Mucosa of rectum (tissue), 2 donors: ENCODE results near the gene NECAB3.

Experiments used
- H3K27ac ChIP-seq, 2 donors: one replicate each; pipeline ENCODE4 v1.7.0; 2013; ENCODE audit warnings: inconsistent platforms in 2 of 2, low read depth in 2 of 2, low read length in 2 of 2
- H3K27me3 ChIP-seq, 2 donors: one replicate each; pipeline ENCODE4 v1.7.0; 2013; ENCODE audit warnings: low read length in 2 of 2; ENCODE audit not compliant: control insufficient read depth in 2 of 2, insufficient read depth in 2 of 2
- H3K36me3 ChIP-seq, 2 donors: one replicate each; pipeline ENCODE4 v1.7.0; 2013; ENCODE audit warnings: low read length in 2 of 2; ENCODE audit not compliant: control insufficient read depth in 2 of 2, insufficient read depth in 2 of 2
- H3K4me1 ChIP-seq, 2 donors: one replicate each; pipeline ENCODE4 v1.7.0; 2013; ENCODE audit warnings: low read length in 2 of 2, mild to moderate bottlenecking in 1 of 2; ENCODE audit not compliant: control insufficient read depth in 2 of 2, insufficient read depth in 2 of 2
- H3K4me3 ChIP-seq, 2 donors: one replicate each; pipeline ENCODE4 v1.7.0; 2013; ENCODE audit warnings: low read length in 2 of 2
- H3K9ac ChIP-seq, 2 donors: one replicate each; pipeline ENCODE4 v1.7.0; 2013; ENCODE audit warnings: low read length in 2 of 2, low read depth in 1 of 2, mild to moderate bottlenecking in 1 of 2
- H3K9me3 ChIP-seq, 2 donors: one replicate each; pipeline ENCODE4 v1.7.0; 2013; ENCODE audit warnings: low read length in 2 of 2; ENCODE audit not compliant: control insufficient read depth in 2 of 2
- donor health status: healthy.
- donor health status: Normal muscosa, but diverticular disease.

NECAB3 gene

DNA sequence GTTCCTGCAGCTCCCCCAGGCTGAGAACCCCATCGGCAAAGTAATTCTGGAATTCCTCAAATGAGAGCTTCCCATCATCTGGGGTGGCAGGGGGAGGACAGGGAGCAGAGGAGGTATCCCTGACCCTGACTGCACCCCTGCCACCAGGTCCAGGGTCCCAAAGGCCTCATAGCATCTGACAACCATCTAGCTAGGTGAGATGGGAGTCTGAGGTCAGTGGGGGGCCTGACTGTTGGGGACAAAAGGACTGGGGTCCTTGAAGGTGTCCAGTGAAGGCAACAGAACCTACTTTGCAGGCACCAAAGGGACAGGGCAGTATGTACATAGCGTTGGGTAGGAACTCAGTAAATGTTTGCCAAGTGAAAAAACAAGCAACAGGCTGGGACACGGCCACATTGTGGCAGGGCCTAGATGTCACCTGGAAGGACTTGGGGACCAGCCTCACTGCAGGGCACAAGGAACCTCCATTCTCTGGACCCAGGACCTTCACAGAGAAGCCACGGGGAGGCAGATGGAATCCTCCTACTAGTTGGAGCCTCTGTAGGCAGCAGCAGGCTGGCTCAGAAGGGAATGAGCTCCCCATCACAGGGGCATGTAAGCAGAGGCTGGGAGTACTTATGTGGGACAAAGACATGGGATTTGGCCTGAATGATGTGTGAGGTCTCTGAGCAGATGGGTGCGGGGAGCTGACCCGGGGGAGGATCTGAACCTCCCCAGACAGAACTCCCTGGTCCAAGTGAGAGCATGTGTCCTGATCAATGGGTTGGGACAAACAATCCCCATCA lies 3.3 kb downstream of the NECAB3 start:
- H3K4me1 ChIP-seq: peaks cover 49 to 50% of the 10 kb centered on the region in 2 donors
- H3K27me3 ChIP-seq: no peaks in the 10 kb centered on the region
- no peak overlapping the region for H3K27ac ChIP-seq
- no peaks in the 10 kb centered on the region for H3K9me3 ChIP-seq
- H3K9ac ChIP-seq: no peak overlapping the region
- no peak overlapping the region for H3K4me3 ChIP-seq
- H3K36me3 ChIP-seq: peaks cover 13 to 20% of the 10 kb centered on the region in 2 donors

DNA sequence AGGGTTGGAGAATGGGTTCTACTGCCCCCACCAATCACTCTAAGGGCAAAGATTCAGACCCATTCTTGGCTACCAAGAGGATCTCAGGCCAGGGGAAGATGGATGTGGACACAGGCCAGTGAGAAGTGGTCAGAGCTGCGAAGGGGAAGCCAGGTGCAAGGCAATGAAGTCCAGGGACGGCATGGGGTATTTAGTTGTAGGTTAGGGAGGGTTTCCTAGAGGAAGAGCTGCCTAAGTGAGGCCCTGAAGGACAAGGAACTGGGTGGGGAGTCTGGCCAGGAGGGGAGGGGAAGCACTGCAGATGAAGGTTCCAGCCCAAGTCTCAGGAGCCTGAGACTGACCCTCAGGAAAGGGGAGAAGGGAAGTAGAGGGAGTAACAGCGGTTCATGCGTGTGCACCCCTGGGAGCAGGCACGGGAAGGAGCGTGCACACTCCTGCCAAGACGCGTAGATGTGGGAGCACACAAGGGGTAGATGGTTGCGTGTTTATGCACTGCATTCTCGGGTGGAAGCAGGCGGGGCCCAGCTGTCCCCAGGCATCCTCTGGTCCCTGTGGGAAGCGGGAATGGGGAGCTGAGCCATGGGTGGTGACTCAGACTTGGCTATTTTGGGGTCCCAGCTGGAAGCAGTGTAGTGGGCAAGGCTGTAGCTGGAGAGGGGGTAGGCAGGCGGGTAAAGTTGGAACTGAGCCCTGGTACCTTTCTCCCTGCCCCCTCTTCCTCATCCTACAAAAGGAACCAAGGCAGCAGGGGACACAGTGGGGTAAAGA lies 4.2 kb downstream of the NECAB3 start:
- Histone ChIP-seq H3K36me3 (peaks cover 13 to 20% of the 10 kb centered on the region in 2 donors), H3K9ac (no peak overlapping the region), H3K27me3 (no peaks in the 10 kb centered on the region), H3K27ac (no peak overlapping the region), H3K4me3 (no peak overlapping the region), H3K4me1 (peaks cover 41 to 44% of the 10 kb centered on the region in 2 donors), H3K9me3 (no peaks in the 10 kb centered on the region)

DNA sequence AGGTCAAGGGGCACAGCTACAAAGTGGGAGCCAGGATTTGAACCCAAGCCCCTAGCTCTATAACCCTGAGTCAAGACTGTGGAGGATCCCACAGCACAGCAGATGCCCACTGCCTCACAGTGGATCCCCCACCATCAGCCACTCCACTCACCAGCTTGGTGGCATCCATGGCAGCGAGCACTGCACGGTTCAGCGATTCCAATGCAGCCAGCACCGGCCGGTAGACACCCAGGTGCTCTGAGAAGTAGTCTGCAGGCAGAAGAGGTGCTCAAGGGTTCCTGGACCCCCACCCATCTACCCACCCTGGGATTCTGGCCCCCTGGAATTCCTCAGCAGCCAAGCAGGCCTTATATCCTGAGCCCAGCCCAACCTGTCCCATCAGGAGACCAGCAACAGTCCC lies 5.0 kb downstream of the NECAB3 start:
- Histone ChIP-seq H3K27me3 (no peaks in the 10 kb centered on the region), H3K27ac (no peak overlapping the region), H3K36me3 (peaks cover 13 to 20% of the 10 kb centered on the region in 2 donors), H3K4me1 (peaks cover 38 to 40% of the 10 kb centered on the region in 2 donors), H3K9ac (no peak overlapping the region), H3K4me3 (no peak overlapping the region), H3K9me3 (no peaks in the 10 kb centered on the region)

DNA sequence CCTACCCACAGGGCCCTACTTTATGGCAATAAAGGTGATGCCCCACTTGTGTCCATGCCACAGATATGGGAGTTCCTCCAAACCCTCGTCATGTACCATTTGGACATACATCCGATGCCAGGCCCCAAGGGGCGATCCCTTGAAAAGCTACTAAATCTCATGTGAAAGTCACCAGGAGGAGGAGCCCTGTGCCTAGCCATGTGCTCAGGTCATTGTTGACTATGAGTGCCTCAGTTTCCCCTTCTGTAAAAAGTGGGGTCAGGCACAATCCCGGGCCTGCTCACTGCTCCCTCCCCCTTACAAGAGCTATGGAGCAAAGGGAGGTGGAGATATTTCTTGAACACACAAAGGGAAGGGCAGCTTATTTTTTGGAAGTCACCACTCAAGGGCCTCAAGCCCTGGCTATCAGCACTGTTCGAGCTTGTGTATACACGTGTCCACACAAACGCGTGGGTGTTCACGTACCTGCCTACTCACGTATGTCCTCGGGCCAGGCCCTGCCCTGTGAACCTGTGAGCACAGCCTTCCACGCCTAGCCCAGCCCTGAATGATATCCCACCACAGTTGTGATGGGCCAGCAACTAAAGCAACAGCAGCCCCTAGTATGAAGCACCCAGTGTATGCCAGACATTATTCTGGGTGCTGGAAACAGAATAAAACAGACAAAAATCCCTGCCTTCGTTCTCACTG lies 5.6 kb downstream of the NECAB3 start:
- Histone ChIP-seq H3K27me3 (no peaks in the 10 kb centered on the region), H3K4me1 (peaks cover 41 to 45% of the 10 kb centered on the region in 2 donors), H3K9me3 (no peaks in the 10 kb centered on the region), H3K4me3 (peak overlapping the region; percentile 70 to 74), H3K9ac (no peak overlapping the region), H3K27ac (peak overlapping the region in 1 of 2 donors; percentile 95), H3K36me3 (peaks cover 13 to 20% of the 10 kb centered on the region in 2 donors)

DNA sequence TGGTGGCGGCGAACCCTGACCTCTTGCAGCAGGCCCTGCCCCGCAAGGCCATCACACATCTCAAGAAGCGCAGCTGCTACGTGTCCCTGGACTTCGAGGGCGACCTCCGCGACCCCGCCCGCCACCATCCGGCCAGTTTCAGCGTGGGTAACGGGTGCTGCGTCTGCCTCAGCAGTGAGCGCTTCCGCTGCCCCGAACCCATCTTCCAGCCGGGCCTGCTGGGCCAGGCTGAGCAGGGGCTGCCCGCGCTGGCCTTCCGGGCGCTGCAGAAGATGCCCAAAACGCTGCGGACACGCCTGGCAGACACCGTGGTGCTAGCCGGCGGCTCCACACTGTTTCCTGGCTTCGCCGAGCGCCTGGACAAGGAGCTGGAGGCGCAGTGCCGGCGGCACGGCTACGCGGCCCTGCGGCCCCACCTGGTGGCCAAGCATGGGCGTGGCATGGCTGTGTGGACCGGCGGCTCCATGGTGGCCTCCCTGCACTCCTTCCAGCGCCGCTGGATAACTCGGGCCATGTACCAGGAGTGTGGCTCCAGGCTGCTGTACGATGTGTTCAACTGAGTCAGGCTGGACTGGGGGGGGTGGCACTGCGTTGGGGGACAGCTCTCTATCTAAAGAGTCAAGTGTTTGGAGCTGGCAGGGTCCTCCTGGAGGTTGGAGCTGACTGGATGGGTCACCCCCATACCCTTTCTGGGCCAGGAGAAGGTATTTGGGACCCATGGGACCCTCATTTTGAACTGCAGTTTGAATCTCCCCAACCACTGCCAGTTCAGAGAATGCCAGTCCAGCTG lies 6.4 kb downstream of the NECAB3 start:
- peak overlapping the region; percentile 94 to 95 for H3K27ac ChIP-seq
- peaks cover 39 to 42% of the 10 kb centered on the region in 2 donors for H3K4me1 ChIP-seq
- H3K9ac ChIP-seq: peak overlapping the region; percentile 70 to 80
- H3K36me3 ChIP-seq: peaks cover 13 to 20% of the 10 kb centered on the region in 2 donors
- peak overlapping the region; percentile 70 to 74 for H3K4me3 ChIP-seq
- no peaks in the 10 kb centered on the region for H3K9me3 ChIP-seq
- H3K27me3 ChIP-seq: no peaks in the 10 kb centered on the region

DNA sequence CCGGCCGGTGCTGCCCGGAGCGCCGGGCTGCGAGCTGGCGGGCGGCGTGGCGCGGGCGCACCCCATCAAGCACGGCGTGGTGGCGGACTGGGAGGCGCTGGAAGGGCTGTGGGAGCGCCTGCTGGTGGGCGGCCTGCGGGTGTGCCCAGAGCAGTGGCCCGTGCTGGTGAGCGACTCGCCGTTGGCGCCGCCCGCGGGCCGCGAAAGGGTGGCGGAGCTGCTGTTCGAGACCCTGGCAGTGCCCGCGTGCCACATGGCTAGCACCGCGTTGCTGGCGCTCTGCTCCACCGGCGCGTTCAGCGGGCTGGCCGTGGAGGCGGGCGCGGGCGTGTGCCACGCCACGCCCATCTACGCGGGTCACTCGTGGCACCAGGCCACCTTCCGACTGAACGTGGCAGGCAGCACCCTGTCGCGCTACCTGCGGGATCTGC lies 7.0 kb downstream of the NECAB3 start:
- Histone ChIP-seq H3K27ac (peak overlapping the region; percentile 94 to 95), H3K9me3 (no peaks in the 10 kb centered on the region), H3K4me3 (peak overlapping the region; percentile 70 to 74), H3K27me3 (no peaks in the 10 kb centered on the region), H3K4me1 (peaks cover 37 to 39% of the 10 kb centered on the region in 2 donors), H3K9ac (peak overlapping the region; percentile 70 to 80), H3K36me3 (peaks cover 13 to 20% of the 10 kb centered on the region in 2 donors)

DNA sequence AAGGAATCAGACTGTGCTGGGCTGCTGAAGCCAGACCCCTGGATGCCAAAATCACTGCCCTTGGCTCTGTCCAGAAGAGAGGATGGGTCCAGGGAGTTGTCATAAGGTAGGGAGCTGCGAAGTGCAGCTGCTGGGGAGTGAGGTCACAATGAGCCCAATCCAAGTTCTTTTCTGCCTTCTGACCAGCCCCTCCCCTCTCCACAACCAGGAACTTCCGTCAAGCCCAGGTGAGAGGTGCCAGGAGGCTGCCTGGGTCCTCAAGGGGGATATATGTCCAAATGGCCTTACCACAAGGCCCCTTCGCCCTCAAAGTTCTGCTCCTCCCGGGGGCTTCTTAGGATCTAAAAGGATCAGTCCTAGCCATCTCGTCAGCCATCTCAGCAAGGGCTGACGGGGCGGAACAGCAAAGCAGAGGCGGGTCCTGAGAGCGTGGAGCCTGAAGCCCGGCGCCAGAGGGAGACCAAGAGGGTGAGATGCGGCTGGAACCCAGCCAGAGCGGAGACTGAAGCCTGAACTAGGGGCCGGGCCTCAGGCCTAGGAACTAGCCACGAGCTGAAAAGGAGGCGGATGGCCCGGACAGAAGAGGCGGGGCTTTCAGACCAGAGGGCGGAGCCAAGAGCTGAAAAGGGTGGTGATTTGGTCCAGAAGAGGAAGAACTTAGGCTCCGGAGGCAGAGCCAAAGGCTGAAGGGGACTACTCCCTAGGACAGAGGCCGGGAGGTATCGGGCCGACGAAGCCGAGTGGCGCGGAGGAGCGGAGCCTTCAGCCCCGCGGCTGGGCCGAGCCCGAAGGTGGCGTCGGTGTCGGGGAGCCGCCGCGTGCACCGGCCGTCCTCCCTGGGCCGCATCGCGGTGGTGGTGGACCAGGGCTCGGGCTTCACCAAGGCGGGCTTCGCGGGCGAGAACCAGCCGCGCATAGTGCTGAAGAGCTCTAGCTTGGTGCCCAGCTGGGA lies 7.7 kb downstream of the NECAB3 start, which contains the start of gene ACTL10:
Gene ACTL10, plus strand, starts transcription at position 651 of the 952 bp plus-strand sequence. CDS start 555 bp downstream, outside the sequence.
- H3K27ac ChIP-seq: peak within 1 kb of the TSS; percentile 94 to 95
- peak within 1 kb of the TSS; percentile 70 to 74 for H3K4me3 ChIP-seq
- H3K4me1 ChIP-seq: peaks cover 37 to 39% of the 10 kb centered on the region in 2 donors

DNA sequence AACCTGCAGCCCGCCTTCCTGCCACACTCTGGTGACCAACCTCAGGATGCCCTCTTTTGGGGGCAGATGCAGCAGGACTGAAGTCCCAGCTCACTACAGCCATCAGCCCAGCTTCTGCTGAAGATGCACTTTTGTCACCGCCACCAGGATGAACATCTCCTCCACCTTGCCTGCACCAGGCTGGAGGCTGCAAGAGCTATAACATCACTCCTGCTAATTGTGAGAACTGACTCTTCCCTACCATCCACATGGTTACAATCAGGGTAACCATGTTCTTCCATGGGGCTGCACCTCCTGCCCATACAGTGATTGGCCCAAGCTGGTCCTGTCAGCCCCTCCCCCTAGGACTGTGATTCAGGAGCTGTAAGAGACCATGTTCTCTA lies 9.5 kb downstream of the NECAB3 start:
- H3K27me3 ChIP-seq: no peaks in the 10 kb centered on the region
- H3K4me3 ChIP-seq: no peak overlapping the region
- H3K9me3 ChIP-seq: no peaks in the 10 kb centered on the region
- H3K36me3 ChIP-seq: peaks cover 7 to 11% of the 10 kb centered on the region in 2 donors
- H3K27ac ChIP-seq: peak overlapping the region in 1 of 2 donors; percentile 93
- peaks cover 37 to 39% of the 10 kb centered on the region in 2 donors for H3K4me1 ChIP-seq
- H3K9ac ChIP-seq: no peak overlapping the region

More for the DNA sequence above, 7.7 kb downstream of the NECAB3 start, which contains the start of gene ACTL10:
- Histone ChIP-seq H3K27me3 (no peaks in the 10 kb centered on the region), H3K36me3 (peaks cover 13 to 20% of the 10 kb centered on the region in 2 donors), H3K9ac (peak within 1 kb of the TSS; percentile 70 to 80), H3K9me3 (no peaks in the 10 kb centered on the region)
